ENCODE data around the gene SLC35B2.

The SLC35B2 gene, protein sequence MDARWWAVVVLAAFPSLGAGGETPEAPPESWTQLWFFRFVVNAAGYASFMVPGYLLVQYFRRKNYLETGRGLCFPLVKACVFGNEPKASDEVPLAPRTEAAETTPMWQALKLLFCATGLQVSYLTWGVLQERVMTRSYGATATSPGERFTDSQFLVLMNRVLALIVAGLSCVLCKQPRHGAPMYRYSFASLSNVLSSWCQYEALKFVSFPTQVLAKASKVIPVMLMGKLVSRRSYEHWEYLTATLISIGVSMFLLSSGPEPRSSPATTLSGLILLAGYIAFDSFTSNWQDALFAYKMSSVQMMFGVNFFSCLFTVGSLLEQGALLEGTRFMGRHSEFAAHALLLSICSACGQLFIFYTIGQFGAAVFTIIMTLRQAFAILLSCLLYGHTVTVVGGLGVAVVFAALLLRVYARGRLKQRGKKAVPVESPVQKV

DNA sequence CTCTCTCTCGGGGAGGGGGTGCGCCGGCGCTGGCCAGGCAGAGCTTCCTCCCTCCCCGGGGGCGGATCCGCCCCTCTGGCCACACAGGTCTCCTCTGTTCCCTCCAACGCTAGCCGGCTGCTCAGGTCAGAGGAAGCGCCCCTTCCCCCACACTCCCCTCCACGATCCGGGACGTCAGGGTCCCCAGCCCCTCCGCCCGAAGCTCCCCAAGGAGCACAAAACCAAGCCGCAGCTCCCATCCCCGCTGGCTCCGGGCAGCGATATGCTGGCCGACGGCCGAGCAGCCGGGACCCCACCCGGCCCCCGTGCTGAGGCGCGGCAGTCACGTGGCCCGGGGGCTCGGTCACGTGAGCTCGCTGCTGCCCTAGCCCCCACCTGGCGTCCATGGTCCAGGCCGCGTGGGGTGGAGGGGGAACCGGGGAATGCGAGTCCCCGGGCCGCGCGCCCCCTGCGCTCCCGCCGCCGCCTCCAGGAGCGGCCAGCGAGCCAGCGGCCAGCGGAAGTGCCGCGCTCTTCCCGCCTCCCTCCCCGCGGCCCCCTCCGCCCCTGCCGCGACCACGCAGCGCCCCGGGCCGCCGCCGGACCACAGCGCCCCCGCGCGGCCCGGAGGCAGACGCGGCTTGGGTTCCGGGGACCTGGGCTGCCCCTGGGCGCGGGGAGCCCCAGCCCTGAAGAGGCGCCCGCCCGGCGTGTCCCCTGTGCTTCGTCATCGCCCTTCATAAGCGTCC, at the start of gene SLC35B2:
Gene SLC35B2 (minus strand): TSS at position 504 of the 728 bp plus-strand sequence. CDS start 118 bp downstream, at position 386.
- peak; percentile 77 for DNase-seq (ENCODE audit: low spot score)

DNA sequence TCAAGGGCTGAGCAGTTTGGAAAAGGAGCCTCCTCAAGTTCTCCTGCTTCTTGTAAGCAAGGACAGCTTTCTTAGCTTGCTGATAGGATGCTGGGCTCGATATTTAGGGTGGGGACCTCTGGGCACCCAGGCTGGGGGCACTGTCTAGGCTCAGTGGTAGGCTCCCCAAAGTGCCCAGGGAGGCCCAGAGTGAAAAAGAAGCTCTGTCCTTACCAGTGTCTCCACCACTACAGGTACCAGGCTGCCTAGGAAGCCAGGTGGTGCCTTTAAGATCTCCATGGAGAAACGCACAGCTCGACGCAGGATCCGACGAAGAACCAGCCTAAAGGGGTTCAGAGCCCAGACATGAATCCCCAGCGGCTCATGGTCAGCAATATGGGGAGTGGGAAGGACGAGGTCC, 49.4 kb upstream of the SLC35B2 start:
- no peak for DNase-seq (ENCODE audit: low spot score)

DNA sequence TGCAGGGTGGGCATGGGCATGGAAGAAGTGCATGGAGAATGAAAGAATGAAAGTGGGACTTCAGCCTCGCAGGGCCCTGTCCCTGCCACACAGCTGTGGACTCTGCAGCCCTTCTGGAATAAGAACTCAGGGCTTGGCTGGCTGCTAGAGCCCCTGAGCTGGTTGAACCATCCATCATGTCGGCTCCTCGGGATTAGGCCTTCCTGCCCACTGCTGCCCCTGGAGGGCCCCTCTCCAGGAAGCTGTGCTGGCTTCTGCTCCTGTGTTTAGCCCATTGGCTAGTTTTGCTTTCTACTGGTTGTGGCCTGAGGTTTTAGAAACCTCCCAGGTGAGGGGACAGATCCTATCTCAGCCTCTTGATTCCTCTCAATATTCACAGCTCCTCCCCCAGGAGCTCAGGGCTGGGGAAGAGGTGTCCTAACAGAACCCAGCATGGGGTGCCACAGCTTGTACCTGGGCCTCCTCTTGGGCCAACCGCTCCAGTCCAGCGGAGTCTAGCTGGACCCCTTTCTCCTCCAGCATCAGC, 47.9 kb upstream of the SLC35B2 start:
- no peak for DNase-seq (ENCODE audit: low spot score)

DNA sequence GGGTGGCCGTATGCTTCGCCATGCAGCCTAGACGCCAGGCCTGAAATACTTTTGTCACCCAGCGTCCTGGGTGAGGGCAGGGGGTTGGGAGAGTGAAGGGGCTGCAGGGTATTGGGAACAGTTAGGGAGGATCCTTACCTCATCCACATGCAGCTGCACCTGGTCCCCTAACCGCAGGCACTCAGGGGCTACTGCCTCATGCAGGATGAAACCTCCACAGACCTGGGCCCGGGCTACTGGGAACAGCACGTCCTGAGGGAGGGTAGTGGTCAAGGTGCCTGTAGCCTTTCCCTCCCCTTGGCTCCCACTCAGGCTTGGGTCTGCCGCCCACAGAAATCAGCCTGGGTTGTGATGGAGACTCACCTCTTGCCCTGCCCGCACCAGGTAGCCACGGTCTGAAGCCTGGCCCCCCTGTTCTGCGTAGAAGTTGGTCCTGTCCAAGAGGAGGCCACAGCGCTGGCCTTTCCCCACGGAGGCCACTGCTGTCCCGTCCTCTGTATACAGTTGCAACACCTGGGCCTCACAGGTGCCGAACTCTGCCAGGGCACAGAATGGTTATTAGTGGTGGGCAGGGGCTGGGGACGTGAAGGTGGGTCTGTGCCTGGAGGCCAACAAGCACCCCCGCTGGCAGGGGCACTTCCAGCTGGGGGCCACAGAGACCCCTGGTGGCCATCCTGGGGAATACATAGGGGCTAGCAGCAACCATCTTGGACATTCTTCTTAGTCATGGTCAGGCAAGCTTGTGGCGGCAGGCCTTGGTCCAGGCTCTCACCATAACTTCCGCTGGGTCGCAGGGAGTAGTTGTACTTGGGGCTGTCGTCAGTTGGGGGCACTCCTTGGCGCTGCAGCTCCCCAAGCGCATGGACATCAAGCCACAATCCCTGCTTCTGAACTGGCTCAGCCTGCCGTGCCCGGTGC, 47.2 kb upstream of the SLC35B2 start:
- peak; percentile 54 for DNase-seq (ENCODE audit: low spot score)

DNA sequence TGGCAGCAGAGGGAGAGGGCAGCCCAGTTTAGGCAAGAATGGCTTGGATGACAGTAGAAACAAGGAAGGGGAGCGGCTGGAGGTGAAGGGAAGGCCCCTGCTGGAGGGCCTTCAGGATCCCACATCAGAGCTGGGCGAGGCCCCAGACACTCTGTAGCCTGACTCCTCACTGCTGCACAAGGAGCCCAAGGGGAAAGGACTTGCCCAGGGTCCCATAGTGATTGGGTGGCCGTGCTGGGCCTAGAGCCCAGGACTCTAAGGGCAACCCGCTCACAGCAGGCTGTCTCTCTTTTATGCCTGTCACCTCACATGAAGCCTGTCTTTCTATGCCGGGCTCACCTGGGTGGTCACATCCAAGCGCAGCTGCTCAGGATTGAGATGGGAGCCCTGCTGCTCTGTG, 46.5 kb upstream of the SLC35B2 start:
- no peak for DNase-seq (ENCODE audit: low spot score)

DNA sequence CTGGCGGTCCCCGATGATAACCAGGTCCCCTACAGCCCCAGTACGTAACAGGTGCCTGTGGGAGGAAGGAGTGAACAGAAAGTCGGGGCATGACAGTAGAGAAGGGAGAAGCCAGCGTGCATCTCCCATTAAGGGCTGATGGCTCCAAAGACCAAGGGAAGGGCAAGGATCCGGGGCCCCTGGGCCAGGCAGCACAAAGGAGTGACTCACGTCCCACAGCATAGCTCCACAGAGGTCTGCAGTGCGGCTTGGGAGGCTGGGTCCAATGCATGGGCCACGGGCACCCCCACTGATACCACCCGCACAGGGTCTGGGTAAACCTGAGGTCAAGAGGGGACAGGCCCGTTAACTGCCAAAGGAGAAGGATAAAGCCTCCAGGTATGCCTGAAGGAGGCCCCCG, 45.5 kb upstream of the SLC35B2 start:
- no peak for DNase-seq (ENCODE audit: low spot score)

DNA sequence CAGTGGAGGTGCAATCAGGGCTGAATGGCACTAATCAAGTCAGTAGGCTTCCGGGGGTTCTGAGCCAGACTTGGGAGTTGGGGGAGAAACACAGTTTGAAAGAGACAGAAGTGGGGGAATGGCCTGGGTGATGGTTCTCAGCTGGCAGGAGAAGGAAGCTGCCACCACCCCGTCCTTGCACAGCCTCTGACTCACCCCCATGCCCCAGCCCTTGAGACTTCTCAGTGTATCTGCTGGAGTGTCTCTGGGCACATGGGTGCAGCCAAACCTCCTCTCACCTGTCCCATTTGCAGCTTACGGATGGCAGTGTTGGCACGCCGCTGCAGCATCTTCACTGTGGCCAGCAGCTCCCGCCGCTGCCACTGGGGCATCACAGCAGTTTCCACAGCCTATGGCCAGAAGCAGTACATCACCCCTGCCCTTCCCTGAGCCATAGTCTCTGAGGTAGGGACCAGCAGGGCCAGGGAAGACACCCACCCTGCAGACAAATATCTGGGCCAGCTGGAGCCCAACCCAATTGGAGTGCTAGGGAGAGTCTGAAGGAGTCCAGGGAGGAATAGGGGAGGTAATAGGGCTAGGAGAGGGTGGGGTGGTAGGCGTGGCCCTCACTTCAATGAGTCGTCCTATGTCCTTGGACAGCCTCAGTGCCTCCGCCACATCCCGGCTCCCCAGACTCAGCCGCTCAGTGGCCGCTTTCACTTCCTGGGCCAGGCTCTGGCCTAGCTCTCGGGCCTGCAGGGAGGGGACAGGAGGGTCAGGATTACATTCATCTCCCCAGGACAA, 44.6 kb upstream of the SLC35B2 start:
- DNase-seq (ENCODE audit: low spot score), result no peak

DNA sequence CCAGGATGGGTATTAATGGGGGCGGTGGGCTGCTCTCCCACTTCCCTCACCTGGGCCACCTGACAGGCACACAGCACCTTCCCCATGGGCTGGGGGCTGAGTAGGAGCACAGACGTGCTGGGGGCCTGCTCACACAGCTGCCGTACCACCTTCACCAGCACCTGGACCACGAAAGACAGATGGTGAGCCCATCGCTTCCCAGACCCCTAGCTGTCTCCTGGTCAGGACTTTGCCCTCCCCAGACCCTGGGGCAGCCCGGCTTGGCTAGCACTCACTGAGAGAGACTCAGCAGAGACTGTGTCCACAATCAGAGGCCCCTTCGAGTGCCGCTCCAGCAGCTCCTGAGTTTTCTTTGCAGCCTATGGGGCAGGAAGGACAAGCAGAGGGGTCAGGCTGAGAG, 43.8 kb upstream of the SLC35B2 start:
- no peak for DNase-seq (ENCODE audit: low spot score)

DNA sequence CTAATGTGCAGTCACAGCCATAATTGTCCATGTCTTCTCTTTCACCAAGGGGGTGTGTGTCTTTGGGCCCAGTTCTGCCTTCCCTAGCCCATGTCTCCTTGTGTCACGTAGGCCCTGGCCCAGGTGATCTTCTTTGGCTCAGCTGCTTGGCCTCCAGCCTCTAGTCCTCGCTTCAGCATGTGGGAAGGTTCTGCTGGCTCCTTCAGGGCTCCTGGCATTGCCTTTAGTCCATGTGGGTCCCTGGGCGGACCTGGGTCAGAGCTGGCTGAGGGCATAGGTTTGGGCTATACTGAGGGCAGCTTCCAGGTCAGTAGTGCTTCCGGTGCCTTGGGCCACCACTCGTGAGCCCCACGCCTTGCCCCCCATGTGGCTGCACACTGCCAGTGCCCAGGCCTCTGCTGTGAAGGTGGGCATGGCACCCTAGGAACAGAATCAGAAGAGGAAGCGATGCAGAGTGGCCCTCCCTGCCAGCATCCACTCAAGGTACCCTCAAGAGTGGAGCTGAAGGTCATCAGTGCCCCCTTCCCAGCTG, 43.0 kb upstream of the SLC35B2 start:
- DNase-seq (ENCODE audit: low spot score), result no peak

DNA sequence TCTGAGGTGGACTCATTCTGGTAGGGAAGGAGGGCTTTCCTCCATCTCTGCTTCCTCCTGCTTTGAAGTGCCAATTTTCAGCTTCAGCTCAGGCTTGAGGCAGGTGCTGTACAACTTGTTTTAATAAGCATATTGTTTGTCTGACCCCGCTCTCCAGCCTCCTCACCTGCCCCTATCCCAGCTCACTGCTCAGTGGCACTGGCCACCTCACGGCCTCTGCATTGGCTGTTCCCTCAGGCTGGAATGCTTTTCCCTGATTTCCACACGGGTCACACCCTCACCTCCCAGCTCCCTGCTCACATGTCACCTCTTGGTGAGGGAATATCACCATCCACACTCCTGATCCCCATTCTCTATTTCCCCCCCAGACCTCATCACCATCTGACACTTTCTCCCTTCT, 41.5 kb upstream of the SLC35B2 start:
- no peak for DNase-seq (ENCODE audit: low spot score)

DNA sequence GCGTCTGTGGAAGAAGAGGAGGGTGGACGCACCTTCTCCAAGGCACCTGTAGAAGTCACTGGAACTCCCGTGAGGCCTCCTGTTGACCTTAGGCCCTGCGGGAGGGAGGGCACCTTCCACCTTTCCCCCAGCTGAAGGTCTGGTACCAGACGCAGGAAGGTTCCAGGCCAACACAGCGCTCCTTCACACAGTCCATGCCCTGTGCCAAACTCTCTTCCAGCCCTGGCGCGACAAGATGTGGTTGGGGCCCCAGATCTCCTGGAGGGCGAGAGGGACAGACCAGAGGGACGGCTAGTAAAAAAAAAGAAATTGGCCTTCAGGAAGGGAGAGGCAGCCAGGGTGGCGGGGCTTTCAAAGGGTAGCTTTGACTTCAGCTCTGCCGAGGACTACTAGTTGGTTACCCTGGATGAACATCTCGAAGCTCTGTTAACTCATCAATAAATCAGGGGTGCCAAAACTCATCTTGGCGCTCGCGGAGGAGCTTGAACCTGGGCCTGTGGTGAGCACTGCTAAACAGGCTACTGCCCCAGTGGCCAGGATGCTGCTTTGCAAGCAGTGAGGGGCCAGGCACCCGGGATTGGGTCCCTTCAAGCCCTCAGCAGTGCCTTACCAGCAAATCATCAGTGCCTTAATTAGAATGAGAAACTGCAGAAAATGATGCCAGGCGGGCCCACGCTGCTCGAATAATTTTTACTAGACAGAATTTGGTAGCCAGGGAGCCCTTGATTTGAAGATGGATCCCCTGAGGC, 40.9 kb upstream of the SLC35B2 start:
- no peak for DNase-seq (ENCODE audit: low spot score)

DNA sequence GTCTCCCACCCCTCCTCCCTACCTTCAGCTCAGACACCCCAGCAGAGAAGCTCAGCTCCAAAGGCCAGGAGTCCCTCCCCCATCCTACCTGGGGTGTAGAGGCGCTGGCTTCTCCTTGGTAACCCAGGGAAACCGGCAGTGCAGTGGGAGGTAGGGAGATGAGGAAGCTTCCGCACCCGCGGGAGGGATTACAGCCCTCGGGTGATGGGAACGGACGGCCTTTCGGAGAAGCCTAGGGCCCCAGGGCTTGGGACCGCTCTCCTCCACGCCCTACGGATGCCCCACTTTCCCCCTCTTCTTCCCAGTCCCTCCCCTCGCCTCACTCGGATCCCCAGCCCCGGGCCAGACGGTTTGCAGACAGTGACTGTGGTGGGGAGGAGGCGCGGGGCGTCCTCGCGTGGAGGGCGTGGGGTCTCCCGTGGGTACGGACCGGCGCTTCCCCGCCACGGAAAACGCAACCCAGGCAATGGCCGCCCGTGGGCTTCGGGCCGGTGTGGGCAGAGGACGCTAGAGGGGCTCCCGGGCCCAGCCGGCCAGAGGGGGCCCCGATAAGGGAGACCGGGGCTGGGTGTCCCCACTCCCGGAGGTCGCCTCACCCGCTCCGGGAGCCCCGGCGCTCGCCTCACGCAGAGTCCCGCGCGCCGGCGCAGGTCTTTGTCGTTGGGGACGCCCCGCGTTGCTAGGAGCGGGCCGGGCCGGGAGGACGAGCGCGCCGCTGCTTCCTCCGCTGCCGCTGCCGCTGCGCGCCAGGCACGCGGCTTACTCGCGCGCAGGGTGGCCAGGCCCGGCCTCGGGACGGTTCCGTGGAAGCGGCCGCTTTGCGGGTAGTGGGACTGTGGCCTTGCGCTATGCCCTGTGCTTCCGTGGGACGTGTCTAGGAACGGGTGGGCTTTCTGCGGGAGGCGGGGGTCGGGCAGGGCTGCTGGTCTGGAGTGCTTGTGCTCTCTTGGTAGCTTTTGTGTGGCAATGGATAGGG, 40.0 kb upstream of the SLC35B2 start:
- DNase-seq (ENCODE audit: low spot score), result no peak

DNA sequence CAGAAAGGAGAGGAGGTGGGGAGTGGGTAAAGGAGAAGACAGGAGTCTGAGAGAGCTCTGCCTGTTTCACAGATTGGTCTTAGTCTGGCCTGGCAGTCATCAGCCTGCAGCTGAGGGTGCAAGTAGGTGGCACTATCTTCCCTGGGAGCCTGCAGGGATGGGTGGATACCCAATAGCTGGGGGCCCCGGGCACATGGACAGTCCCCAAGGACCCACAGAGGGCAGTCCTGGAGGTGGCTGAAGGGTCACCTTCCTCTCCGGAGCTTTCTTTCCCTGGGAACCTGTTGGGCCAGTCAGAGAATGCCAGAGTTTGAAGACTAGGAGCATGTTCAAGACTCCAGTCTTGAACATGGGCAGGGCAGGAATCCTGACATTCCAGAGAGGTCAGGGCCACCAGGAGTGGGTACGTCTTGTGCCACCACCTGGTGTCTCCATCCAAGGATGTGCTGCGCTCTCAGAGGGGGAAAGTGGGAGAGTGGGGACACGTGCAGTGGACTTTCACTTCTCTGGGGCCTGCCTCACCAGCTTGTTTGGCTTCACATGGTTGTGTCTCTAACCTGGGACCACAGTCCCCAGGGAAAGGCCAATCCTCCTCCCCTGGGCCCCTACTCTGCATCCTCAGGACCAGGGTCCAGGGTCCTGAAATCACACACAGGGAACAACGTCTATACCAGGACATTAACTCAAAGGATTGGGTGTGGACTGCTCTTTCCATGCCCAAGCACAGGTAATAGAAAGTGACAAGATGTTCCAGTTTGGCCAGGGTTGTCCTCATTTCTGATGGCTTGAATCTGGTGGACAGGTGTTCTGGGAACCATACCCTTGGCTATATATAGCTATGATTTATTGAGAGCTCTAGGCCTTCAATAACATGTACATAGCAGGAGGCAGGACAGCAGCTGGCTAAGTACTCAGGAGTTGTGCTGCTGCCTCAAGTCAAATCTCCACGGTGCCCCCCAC, 37.8 kb upstream of the SLC35B2 start:
- no peak for DNase-seq (ENCODE audit: low spot score)

DNA sequence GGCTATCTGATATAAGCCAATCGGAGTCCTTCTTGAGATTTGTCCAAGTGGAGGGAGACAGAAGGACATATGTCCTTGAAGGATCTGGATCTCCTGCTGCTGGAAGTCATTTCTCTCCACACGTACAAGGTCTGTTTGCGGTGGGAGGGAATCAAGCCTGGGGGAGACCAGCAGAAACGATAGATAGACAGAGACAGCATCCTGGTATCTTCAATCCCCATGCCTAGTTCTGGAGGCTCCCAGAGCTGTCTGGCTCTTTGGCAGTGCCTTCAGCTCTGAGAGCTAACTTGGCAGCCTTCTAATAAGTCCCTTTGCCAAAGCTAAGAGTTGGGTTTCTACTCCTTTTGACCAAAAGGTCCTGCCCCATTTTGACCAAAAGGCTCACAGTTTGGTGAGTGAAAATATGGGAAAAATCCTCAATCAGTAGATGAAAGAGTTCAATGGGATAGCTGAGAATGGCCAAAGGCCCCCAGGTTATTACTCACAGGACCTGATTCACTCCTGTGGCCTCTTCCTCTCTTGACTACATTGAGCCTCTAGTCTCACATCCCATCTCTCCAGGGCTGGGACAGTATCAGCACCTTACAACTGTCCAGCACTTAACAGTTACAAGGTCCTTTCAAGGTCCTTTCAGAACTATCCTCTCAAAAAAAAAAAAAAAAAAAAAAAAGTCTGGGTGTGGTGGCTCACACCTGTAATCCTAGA, 35.5 kb upstream of the SLC35B2 start:
- no peak for DNase-seq (ENCODE audit: low spot score)

DNA sequence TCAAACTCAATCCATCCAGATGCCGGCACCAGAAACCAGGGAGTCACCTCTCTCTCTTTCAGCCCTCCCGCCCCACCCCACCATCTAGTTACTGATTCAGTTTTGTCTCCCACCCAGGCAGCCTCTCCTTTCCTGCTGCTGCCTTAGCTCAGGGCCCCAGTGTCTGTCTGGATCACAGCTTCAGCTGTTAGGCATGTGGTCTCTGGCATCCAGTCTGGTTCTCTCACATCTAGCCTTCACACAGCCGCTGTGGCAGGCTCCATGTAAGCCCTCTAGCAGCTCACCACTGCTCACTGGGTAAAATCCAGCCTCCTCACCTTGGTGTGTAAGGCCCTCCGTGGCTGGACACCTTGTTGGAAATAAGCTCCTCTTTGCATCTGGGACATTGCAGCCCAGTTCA, 34.5 kb upstream of the SLC35B2 start:
- DNase-seq (ENCODE audit: low spot score), result no peak

DNA sequence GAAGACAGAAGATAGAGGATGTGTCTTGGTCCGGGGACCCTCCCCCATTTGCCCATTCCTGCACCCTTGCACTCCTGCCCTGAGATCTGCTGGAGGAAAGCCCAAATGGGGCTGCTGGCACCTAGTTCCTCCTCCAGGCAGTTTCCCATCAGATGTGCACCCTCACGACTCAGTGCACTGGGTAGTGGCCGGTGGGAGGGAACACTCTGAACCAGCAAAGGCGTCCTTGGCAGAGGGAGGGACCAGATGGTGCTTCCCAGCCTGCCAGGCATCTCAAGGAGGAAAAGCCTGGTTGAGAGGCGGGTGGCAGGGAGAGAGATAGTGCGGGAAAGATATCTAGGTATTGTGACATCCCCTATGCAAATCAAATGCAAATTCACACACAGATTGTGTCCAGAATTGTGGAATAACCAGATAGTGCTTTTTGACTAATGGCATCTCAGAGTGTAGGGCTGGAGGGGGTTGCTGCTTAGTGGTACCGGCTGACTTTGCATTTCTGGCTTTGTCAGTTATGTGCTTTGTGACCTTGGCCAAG, 32.5 kb upstream of the SLC35B2 start:
- DNase-seq (ENCODE audit: low spot score), result no peak

DNA sequence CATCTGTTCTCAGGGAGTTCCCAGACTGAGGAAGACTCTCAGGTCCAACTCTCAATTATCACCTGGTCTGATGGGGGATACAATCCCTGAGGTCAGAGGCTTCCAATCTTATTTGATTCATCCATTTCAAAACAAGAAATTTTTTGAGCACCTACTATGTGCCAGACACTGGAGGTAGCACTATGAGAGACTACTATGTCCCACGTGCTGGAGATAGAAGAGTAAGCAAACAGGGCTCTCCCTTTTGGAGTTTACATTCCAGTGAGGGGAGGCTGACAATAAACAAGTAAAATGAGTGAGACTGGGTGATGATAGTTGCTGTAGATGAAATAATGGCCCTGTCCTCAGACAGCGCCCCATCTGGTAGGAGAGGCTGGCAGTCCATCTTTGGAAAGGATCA, 29.4 kb upstream of the SLC35B2 start:
- DNase-seq (ENCODE audit: low spot score), result no peak
